Posterior cingulate gyrus (tissue), 11 donors: ENCODE results near the gene DCAF6.
A peak's percentile ranks its signal among the peaks of the same experiment; 100 is the strongest.
"Not testable (repeated sequence)": the region's sequence is repeated elsewhere in the genome, so short reads cannot be mapped to it uniquely, and the experiment has no call there.

Experiments used
- DNase-seq, 10 donors: peaks; one replicate each; pipeline versions ENCODE4 v3.0.0 to v3.0.0-alpha.2; 2020 to 2021; ENCODE audit warnings: mixed read lengths in 3 of 10
- intact Hi-C: fragments of 100-400 bp; cut with DNase I; formaldehyde crosslinking; loops from one replicate; pipeline ENCODE4 v1.15.1; 2023

Gene DCAF6

DNA sequence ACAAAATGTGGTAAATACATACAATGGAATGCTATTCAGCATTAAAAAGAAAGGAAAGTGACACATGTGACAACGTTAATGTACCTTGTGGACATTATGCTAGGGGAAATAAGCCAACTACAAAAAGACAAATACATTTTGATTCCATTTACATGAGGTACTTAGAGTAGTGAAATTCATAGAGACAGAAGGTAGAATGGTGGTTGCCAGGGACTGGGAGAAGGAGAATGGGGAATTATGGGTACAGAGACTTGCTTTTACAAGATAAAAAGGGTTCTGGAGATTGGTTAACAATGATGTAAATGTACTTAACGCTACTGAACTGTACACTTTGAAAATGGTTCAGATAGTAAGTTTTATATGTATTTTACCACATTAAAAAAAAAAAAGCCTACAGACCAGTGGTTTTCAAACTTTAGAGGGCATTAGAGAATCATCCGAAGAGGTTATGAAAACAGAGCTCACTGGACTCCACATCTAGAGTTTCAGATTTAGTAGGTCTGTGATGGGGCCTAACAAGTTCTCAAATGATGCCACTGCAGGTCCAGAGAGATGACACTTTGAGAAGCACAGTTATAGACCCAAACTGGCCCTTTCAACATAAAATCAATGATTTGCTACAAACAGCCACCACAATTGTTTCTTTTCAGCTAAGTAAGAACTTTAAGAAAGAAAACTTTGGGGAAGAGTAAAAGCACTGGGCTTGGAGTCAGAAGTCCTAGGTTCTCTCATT is 13.0 kb upstream of the DCAF6 start:
- intact Hi-C loops = no loop called here
- no peak for DNase-seq

- intact Hi-C loops = no loop called here
- no peak for DNase-seq
Measured at GRCh38 chr1:167924102-167924501, 12.4 kb upstream of the DCAF6 start.

GRCh38 chr1:167924543-167925231 is 11.8 kb upstream of the DCAF6 start:
- intact Hi-C loops = no loop called here
- no peak for DNase-seq

- intact Hi-C loops = no loop called here
- no peak for DNase-seq
Measured at GRCh38 chr1:167926486-167926997, 9.9 kb upstream of the DCAF6 start.

DNA sequence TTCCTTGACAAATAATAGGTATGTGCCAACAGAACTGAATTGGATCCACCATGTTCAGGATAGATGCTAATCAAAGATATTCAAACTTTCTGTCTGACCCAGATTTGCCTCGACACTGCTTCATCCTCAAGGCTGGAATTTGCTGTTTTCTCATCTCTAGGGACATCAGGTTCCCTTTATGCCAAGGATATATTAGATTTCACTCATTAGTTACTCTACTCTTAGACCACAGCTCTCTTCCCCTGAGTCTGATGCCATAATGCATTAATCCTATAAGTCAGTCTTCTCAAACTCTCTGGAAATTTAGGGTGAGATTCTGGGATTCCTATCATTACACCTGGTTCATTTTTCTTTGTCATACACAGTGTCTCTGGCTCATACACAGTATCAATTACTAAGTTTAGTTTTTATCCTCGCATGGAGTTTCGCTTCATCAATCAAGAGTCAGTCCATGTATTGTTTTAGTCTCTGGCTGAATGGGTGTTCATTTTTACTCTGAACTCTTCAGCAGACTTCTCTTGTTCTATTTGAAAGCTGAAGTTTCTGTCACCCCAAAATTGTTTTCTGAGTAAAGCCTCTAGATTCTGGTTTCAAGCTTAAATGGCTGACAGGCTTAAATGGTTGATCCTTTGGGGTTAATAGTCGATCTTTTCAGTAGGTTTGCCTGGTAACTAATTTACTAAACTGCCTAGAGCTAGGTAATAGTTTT is 9.3 kb upstream of the DCAF6 start:
- intact Hi-C loops = no loop called here
- no peak for DNase-seq

GRCh38 chr1:167928457-167928852 is 8.0 kb upstream of the DCAF6 start:
- intact Hi-C loops = no loop called here
- no peak for DNase-seq

GRCh38 chr1:167928919-167929318 is 7.6 kb upstream of the DCAF6 start:
- peak in 1 of 10 donors; percentile 43 for DNase-seq
- intact Hi-C loops = not testable (repeated sequence)

DNA sequence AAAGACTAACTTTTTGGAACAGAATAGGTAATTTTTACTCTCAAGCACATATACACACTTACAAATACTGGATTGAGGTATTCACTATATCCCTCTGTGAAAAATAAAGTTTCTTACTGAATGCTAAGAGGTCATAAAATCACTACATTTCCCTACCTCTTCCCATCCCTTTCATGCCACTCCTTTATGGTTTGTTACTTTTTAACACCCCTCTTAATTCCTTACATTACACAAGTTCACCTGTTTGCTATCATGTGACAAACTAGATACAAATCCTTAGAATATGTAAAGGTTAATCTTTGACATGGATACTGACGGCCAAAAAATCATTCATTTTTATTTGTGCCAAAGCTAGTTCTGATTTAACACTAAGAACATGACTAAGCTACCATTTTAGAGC is 6.8 kb upstream of the DCAF6 start:
- intact Hi-C loops = loop anchor here (10.0 kb wide), 1 partner anchor 115 kb away; no protein-coding TSS in a partner anchor
- no peak for DNase-seq

DNA sequence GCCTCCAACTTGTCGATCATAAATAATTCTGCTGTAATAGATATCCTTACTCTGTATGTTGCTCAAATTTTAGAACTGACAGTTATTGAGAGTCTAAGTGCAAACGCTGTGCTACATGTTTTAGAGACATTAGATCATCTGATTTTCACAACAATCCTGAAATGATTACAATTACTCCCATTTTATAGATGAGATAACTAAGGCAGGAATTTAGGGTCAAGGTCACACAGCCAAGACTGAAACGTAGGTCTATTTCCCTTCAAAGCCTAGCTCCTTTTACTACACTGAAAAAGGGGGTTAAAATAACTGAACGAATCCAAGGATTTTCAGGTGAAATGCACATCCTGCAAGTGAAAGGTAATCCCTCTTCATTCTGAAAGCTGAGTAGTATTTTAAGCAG is 2.7 kb upstream of the DCAF6 start:
- DNase-seq = no peak
- intact Hi-C loops = loop anchor here (10.0 kb wide), 1 partner anchor 119 kb away; no protein-coding TSS in a partner anchor

DNA sequence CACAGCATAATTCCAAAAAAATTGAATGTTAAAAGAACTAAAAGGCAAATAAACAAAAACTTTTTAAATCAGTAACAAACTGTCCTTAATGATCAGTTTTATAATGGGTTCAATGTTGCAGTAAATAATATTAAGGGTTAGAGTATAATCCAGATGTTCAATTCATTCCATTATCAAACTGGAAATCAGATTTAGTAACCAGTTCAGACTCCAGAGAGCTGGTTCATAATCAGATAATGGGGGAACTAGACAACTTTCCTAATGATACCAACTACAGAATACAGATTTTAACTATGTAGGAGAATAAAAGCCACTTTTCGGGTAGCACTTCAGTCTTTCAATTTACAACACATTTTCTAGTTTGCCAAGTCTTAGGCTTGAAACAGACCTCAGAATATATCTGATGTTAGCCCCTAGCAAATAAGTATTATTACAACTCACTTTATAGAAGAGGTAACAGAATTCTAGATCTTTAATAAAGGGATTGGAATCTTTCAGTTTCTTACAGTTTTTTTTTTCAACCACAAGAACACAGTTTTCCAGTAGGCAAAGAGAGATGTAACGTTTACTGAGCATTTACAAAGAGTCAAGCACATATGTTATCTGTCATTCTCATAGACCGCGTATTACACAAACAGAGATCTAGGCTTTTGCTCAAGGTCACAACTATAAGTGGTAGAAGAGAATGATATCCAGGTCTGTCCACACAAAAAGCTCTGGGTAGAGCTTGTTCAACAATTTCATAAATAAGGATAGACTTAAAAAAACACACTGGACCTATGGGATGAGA is 1.9 kb upstream of the DCAF6 start:
- no peak for DNase-seq
- intact Hi-C loops = loop anchor here (5.0 to 10.0 kb wide), 2 partner anchors 120 to 212 kb away; partner anchors contain the start of gene MPZL1

- intact Hi-C loops = loop anchor here (2.0 to 10.0 kb wide), 3 partner anchors 121 to 213 kb away; partner anchors contain the start of gene MPZL1
- peak in 2 of 10 donors; percentile 9 to 53 for DNase-seq
Measured at GRCh38 chr1:167935216-167936067, 1.0 kb upstream of the DCAF6 start.

- DNase-seq = peak; percentile 19 to 91 (median 54)
- intact Hi-C loops = loop anchor here (2.0 to 10.0 kb wide), 3 partner anchors 122 to 215 kb away; partner anchors contain the start of gene MPZL1
Measured at GRCh38 chr1:167936930-167937708, 636 bp downstream of the DCAF6 start, which contains the start of gene MPC2. Gene MPC2 (minus strand): TSS chr1:167937072. CDS start chr1:167935841, 1,231 bp downstream.

GRCh38 chr1:167937709-167938010 is 1.2 kb downstream of the DCAF6 start:
- intact Hi-C loops = loop anchor here (2.0 to 10.0 kb wide), 3 partner anchors 123 to 215 kb away; partner anchors contain the start of gene MPZL1
- no peak for DNase-seq

GRCh38 chr1:167938080-167938636 is 1.7 kb downstream of the DCAF6 start:
- intact Hi-C loops = loop anchor here (5.0 to 10.0 kb wide), 2 partner anchors 123 to 216 kb away; partner anchors contain the start of gene MPZL1
- DNase-seq = no peak

- no peak for DNase-seq
- intact Hi-C loops = no loop called here
Measured at GRCh38 chr1:167940264-167940663, 3.8 kb downstream of the DCAF6 start.

DNA sequence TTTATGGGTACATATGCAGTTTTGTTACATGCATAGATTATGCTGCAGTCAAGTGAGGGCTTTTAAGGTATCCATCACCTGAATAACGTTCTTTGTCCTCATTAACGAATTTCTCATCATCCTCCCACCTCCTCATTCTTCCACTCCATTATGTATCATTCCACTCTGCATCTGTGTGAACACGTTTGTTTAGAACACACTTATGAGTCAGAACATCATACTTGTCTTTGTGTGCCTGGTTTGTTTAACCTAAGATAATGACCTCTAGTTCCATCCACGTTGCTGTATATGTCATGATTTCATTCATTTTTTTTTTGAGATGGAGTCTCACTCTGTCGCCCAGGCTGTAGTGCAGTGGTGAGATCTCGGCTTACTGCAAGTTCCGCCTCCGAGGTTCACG is 7.1 kb downstream of the DCAF6 start:
- DNase-seq = no peak

GRCh38 chr1:167947733-167948132 is 11.2 kb downstream of the DCAF6 start:
- intact Hi-C loops = no loop called here
- no peak for DNase-seq

More for the DNA sequence above, 7.1 kb downstream of the DCAF6 start:
- intact Hi-C loops = no loop called here

GRCh38 chr1:167949785-167950184 is 13.3 kb downstream of the DCAF6 start:
- intact Hi-C loops = no loop called here
- no peak for DNase-seq
